Gastrocnemius medialis (tissue), 4 donors: ENCODE measurements around the gene DMD. TPM values are rescaled to one million over a fixed set of nuclear protein-coding genes. Genes with fewer than 3 reads are reported as not detected.

ENCODE experiments used
- ATAC-seq, 2 donors: fragments of 150-250 bp; one replicate each; pipeline ENCODE4 v1.9.1; 2016
- DNase-seq, 2 donors: peaks; one replicate each; pipeline ENCODE4 v3.0.0-alpha.2; 2019
- H3K27ac ChIP-seq, 4 donors: fragments of 200-600 bp; sonication (generic); 1 replicate in 1 of 4; 2 replicates in 3 of 4; pipeline ENCODE4 v1.5.1; 2016 to 2018; ENCODE audit warnings: mild to moderate bottlenecking in 2 of 4, moderate library complexity in 1 of 4
- H3K27me3 ChIP-seq, 3 donors: fragments of 200-600 bp; sonication (generic) in 2 of 3; 1 replicate in 1 of 3; 2 replicates in 2 of 3; pipeline versions ENCODE4 v1.5.1 to v1.6.0; 2016 to 2019; ENCODE audit warnings: mild to moderate bottlenecking in 1 of 3, moderate library complexity in 1 of 3
- H3K36me3 ChIP-seq, 2 donors: fragments of 200-600 bp; sonication (generic) in 1 of 2; one replicate each; pipeline ENCODE4 v1.5.1; 2017 to 2018
- H3K4me1 ChIP-seq, 2 donors: fragments of 200-600 bp; sonication (generic) in 1 of 2; one replicate each; pipeline ENCODE4 v1.5.1; 2016 to 2017; ENCODE audit warnings: mild to moderate bottlenecking in 2 of 2
- H3K4me3 ChIP-seq, 4 donors: fragments of 200-600 bp; sonication (generic) in 3 of 4; 1 replicate in 1 of 4; 2 replicates in 3 of 4; pipeline ENCODE4 v1.5.1; 2016 to 2019; ENCODE audit warnings: mild to moderate bottlenecking in 2 of 4
- H3K9me3 ChIP-seq, 3 donors: fragments of 200-600 bp; sonication (generic) in 2 of 3; 1 replicate in 1 of 3; 2 replicates in 2 of 3; pipeline ENCODE4 v1.5.1; 2016 to 2019
- POLR2A ChIP-seq, 2 donors: fragments of 450-650 bp; IDR thresholded peaks; one replicate each; pipeline ENCODE4 v1.6.1; 2017; ENCODE audit warnings: antibody characterized with exemption in 2 of 2, mild to moderate bottlenecking in 2 of 2, moderate library complexity in 2 of 2
- in situ Hi-C, 4 donors: fragments of 200-750 bp; cut with MboI; loops; one replicate each; pipeline versions ENCODE4 v1.15.0 to v1.8.0; 2017; ENCODE audit warnings: low sequenced_read_pairs in 4 of 4
- intact Hi-C: fragments of 100-400 bp; cut with DNase I; formaldehyde crosslinking; loops from one replicate; pipeline ENCODE4 v1.15.1; 2023; ENCODE audit warnings: low total_unique reads
- total RNA-seq, 4 donors: library from RNA; depleted of rRNA; stranded (reverse); fragments of >200 nt; gene quantifications; one replicate each; pipeline versions ENCODE4 v1.1.0 to v1.2.3, GENCODE V29; 2016
- TF ChIP-seq, protein P1 (sequence below), 5 experiments: fragments of 450-650 bp in 3 of 5; fragments of 200-600 bp in 2 of 5; sonication (generic) in 2 of 5; IDR thresholded peaks in 4 of 5; conservative IDR thresholded peaks in 1 of 5; 1 replicate in 4 of 5; 2 replicates in 1 of 5; pipeline ENCODE4 v1.5.1; 2016 to 2019; ENCODE audit warnings: antibody characterized with exemption in 5 of 5, mild to moderate bottlenecking in 3 of 5, moderate library complexity in 3 of 5

Gene DMD
- total RNA-seq, 4 donors from 2014 or later = 53.5 to 201 (median 98.9) TPM

DNA sequence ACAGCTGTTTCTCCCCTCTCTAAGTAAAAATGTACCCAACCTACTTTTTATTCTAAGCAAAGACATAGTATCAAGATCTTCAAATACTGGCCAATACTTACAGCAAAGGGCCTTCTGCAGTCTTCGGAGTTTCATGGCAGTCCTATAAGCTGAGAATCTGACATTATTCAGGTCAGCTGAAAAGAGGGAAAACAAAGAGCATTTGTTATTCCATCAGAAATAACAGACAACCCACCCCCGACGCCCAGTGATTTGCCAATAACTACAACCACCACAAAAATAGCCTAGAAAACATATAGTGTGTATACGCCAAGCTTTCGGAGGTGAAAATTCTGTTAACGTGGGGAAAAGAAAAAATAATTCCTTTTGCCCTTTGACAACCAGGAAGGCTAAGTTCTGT, 1988.4 kb downstream of the DMD start:
- no peak for ATAC-seq
- DNase-seq = no peak
- Histone ChIP-seq H3K9me3 (no peaks in the 10 kb centered on the region), H3K4me1 (peaks cover 0 to 9% of the 10 kb centered on the region in 2 donors), H3K4me3 (no peak overlapping the region), H3K27me3 (no peaks in the 10 kb centered on the region), H3K27ac (peak overlapping the region in 1 of 4 donors; percentile 61), H3K36me3 (no peaks in the 10 kb centered on the region)
- no peak for TF ChIP-seq POLR2A (IDR thresholded peaks at IDR 0.05)
- TF ChIP-seq, protein P1, sequence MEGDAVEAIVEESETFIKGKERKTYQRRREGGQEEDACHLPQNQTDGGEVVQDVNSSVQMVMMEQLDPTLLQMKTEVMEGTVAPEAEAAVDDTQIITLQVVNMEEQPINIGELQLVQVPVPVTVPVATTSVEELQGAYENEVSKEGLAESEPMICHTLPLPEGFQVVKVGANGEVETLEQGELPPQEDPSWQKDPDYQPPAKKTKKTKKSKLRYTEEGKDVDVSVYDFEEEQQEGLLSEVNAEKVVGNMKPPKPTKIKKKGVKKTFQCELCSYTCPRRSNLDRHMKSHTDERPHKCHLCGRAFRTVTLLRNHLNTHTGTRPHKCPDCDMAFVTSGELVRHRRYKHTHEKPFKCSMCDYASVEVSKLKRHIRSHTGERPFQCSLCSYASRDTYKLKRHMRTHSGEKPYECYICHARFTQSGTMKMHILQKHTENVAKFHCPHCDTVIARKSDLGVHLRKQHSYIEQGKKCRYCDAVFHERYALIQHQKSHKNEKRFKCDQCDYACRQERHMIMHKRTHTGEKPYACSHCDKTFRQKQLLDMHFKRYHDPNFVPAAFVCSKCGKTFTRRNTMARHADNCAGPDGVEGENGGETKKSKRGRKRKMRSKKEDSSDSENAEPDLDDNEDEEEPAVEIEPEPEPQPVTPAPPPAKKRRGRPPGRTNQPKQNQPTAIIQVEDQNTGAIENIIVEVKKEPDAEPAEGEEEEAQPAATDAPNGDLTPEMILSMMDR (IDR thresholded peaks at IDR 0.05 in 4 of 5, conservative IDR thresholded peaks at IDR 0.05 in 1 of 5) = no peak
- in situ Hi-C loops = loop anchor here in 2 of 4 donors (25.0 kb wide), 1 partner anchor 439 kb away; no protein-coding TSS in a partner anchor
- intact Hi-C loops = no loop called here

- Histone ChIP-seq H3K27ac (no peak overlapping the region), H3K4me1 (peaks cover 0 to 7% of the 10 kb centered on the region in 2 donors), H3K27me3 (no peaks in the 10 kb centered on the region), H3K36me3 (no peaks in the 10 kb centered on the region), H3K9me3 (no peaks in the 10 kb centered on the region), H3K4me3 (no peak overlapping the region)
- in situ Hi-C loops (loop anchor here in 3 of 4 donors (10.0 to 25.0 kb wide), 2 partner anchors 436 to 443 kb away; no protein-coding TSS in a partner anchor), intact Hi-C loops (no loop called here)
- ATAC-seq (no peak), DNase-seq (no peak)
- no peak for TF ChIP-seq POLR2A (IDR thresholded peaks at IDR 0.05)
- TF ChIP-seq, protein P1 (IDR thresholded peaks at IDR 0.05 in 4 of 5, conservative IDR thresholded peaks at IDR 0.05 in 1 of 5) = no peak
These were observed 1992.2 kb downstream of the DMD start for GRCh38 chrX:31219174-31219573.

- intact Hi-C loops = no loop called here
- no peaks in the 10 kb centered on the region for H3K36me3 ChIP-seq
- no peak overlapping the region for H3K4me3 ChIP-seq
- H3K27ac ChIP-seq = no peak overlapping the region
- H3K9me3 ChIP-seq = no peaks in the 10 kb centered on the region
- no peak for DNase-seq
- peaks cover 0 to 5% of the 10 kb centered on the region in 2 donors for H3K4me1 ChIP-seq
- in situ Hi-C loops = loop anchor here in 3 of 4 donors (10.0 to 25.0 kb wide), 2 partner anchors 438 to 445 kb away; no protein-coding TSS in a partner anchor
- H3K27me3 ChIP-seq = no peaks in the 10 kb centered on the region
- TF ChIP-seq, protein P1 (IDR thresholded peaks at IDR 0.05 in 4 of 5, conservative IDR thresholded peaks at IDR 0.05 in 1 of 5) = no peak
- no peak for TF ChIP-seq POLR2A (IDR thresholded peaks at IDR 0.05)
- ATAC-seq = no peak
These were observed 1994.3 kb downstream of the DMD start for GRCh38 chrX:31217084-31217483.

DNA sequence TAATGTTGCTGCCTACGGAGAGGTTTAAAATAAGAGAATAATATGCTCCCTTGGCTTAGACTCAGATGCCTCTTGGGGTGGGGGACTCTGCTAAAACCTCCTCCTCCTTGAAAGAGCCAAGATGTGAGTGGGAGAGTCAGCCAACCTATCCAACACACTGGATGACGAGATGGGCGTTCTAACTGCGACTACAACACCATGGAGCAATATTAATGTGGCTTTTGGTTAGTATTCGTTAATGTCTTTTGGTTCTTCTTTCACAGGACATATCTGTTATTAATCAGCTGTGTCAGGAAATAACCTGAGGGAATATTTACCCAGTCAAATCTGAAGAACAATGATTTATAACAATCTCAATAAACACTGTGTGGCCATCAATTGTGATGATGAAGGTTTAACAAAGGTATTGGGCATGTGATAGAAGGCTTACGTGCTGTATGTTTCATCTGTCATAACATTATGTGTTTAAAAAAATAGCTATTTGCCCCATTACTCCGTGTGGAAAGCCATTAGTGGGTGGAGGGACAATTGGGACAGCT, 1996.0 kb downstream of the DMD start:
- H3K36me3 ChIP-seq = no peaks in the 10 kb centered on the region
- no peak overlapping the region for H3K27ac ChIP-seq
- DNase-seq = no peak
- TF ChIP-seq POLR2A (IDR thresholded peaks at IDR 0.05) = no peak
- TF ChIP-seq, protein P1 (IDR thresholded peaks at IDR 0.05 in 4 of 5, conservative IDR thresholded peaks at IDR 0.05 in 1 of 5) = no peak
- intact Hi-C loops (no loop called here), in situ Hi-C loops (loop anchor here in 3 of 4 donors (10.0 to 25.0 kb wide), 2 partner anchors 439 to 447 kb away; no protein-coding TSS in a partner anchor)
- H3K4me3 ChIP-seq = no peak overlapping the region
- peaks cover 0 to 5% of the 10 kb centered on the region in 2 donors for H3K4me1 ChIP-seq
- ATAC-seq = no peak
- no peaks in the 10 kb centered on the region for H3K9me3 ChIP-seq
- no peaks in the 10 kb centered on the region for H3K27me3 ChIP-seq
